GM18526 (cell line): ENCODE measurements around the gene MIOX.
A peak's percentile ranks its signal among the peaks of the same experiment; 100 is the strongest.

Experiments used
- POLR2A ChIP-seq: IDR thresholded peaks from 3 replicates; pipeline ENCODE4 v1.6.1; 2011; ENCODE audit not compliant: insufficient read length; ENCODE audit errors: extremely low read depth

The MIOX gene

DNA sequence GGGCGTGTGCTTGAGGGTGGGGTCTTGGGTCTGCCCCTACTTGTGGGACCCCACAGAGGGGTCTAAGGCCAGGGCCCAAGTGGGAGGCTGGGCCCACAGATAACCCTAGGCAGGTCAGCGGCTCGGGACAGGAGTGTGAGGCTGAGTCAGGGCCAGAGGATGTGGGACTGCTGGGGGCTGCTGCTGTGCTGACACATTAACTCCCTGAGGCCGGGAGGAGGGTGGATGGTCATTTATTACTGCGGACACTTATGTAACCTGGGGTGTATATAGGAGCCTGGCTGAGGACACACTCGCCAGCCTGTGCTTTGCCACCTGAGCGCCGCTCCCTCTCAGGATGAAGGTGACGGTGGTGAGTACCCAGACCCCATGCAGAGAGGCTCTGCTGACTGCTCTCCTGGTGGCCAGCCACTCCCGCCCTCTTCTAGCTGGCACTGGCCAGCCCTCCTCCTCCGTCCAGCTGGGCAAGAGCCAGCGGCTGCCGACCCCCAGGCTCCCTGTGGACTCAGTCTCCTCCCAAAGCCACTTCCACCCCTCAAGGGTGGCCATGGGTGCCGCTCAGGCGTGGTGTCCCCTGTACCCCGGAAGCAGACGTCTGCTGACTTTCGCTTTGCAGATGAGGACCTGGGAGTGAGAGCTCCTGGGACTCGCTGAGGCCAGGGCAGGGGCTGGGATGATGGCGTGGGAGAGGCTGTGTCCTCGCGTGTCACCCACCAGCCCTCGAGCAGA is at the start of gene MIOX:
Gene MIOX (plus strand): TSS at position 299 of the 729 bp plus-strand sequence. CDS start 39 bp downstream, at position 338.
- TF ChIP-seq POLR2A = no peak

DNA sequence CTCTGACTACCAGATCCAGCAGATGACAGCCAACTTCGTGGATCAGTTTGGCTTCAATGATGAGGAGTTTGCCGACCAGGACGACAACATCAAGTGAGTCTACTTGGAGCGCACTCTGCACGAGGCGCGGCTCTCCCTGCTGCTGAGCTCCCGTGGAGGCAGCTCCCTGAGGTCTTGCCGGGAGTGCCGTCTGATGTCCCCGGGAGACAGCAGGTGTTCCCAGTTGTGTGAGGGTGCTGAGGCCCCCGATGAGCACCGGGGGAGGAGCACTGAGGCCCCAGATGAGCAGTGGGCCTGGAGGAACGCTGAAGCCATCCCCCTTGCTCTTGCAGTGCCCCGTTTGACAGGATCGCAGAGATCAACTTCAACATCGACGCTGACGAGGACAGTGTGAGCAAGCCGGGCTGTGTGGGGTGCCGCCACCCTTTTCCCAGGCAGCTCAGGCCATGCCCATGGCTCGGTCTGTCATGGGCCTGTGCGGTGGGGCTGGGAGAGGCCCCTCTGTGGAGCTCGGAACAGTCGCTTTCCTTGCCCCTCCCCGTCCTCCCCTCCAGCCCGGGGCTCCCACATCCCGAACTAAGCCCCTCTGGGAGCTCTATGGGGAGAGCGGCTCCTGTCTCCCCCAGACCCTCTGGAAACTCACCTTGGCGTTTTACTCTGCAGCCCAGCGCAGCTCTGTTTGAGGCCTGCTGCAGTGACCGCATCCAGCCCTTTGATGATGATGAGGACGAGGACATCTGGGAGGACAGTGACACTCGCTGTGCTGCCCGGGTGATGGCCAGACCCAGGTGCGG is 49.0 kb upstream of the MIOX start:
- TF ChIP-seq POLR2A = no peak

DNA sequence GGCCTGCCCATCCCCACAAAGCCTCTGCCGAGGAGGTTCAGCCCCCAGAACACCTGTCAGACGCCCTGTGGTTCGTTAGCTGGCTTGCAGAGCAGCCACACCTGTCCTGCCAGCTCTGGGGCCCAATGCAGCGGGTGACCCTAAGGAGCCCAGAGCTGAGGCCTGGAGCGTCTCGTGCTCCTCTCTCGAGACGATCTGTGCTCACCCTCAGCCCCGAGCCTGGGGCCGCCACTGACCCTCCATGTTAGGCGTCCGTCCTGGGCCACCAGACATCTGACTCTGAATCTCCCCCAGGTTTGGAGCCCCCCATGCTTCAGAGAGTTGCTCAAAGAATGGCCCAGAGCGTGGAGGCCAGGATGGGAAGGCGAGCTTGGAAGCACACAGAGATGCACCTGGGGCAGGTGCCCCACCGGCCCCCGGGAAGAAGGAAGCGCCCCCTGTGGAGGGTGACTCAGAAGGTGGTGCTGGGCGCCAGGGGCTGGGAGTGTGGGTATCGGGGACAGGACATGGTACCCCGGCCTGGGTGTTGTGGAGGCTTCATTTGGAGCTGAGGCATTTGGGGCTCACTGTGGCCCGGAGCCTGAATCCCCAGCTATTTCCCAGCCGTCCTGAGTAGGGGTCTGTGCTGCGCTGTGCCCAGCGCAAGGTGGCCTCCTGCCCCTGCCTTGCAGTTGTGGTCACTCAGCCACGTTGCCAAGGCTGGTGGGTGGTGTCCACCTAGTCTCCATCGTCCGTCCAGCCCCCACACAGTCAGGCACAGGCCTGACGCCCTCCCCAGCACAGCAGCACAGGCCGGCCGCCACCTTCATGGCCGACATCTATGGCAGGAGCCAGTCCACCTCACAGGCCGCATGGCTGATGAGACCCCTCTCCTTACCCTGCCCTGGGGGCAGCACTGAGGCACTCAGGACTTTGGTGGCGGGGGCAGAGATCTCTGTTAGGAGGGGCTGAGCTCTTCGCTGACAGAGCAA is 48.1 kb upstream of the MIOX start:
- TF ChIP-seq POLR2A = no peak

DNA sequence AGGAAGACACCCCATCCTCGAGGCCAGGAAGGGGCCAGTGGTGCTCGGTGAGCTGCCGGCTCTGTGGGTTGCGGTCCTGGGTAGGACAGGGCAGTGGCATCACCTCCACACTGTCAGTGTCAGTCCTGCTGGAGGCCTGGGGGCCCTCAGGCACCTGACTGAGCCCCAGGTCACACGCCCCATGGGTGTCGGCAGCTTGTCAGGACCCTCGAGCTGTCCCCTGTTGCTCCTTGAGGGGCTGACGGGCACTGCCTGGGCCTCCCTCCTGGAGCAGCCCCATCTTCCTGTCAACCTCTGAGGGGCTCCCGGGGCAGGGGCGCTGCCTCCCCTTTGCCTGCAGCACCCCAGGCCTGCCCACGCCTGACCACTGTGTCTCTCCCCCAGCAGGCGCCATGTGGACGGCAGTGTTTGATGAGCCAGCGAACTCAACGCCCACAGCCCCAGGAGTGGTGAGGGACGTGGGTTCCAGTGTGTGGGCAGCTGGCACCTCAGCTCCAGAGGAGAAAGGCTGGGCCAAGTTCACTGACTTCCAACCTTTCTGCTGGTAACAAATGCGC is 47.3 kb upstream of the MIOX start:
- TF ChIP-seq POLR2A = no peak

DNA sequence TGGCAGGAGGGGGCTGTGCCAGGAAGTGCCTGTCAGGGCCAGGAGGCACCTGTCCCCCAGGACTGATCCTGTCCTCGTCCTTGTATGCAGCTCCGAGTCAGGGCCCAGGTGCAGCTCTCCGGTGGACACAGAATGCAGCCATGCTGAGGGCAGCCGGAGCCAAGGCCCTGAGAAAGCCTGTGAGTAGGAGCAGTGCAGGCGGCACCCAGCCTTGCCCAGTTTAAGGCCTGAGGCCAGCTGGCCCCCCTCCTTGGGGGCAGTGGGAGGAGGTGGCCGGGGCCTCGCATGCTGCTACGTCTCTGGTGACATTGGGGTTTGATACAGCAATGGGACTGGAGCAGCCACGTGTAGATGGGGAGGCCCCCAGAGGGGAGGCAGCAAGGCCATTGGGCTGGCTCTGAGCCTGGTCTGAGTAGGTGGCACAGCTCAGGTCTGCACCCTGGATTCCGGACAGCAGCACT is 46.8 kb upstream of the MIOX start:
- no peak for TF ChIP-seq POLR2A

DNA sequence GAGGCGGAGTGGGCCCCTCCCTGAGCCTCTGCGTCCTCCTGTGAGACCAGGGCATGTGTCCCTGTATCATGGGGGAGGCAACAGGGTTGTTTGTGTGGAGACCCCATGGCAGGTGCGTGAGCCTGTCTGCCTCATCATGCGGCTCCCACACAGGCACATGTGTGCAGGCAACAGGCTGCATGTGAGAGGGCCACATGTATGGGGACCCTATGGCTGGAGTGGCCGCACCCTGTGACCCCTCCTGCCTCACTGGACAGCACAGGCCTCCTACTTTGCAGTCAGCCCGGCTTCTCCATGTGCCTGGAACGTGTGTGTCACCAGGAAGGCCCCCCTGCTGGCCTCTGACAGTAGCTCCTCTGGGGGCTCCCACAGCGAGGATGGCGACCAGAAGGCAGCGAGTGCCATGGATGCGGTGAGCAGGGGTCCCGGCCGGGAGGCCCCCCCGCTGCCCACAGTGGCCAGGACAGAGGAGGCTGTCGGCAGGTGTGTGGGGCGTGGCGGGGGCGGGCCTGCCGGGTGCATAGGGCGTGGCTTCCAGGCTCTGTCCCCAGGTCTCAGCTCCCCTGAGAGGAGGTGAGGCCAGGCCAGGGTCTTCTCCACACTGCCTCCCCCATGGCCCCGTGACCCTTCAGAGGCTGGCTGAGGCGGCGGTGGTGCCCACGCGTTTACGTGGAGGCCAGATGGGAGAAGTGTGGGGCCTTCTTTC is 46.0 kb upstream of the MIOX start:
- no peak for TF ChIP-seq POLR2A

DNA sequence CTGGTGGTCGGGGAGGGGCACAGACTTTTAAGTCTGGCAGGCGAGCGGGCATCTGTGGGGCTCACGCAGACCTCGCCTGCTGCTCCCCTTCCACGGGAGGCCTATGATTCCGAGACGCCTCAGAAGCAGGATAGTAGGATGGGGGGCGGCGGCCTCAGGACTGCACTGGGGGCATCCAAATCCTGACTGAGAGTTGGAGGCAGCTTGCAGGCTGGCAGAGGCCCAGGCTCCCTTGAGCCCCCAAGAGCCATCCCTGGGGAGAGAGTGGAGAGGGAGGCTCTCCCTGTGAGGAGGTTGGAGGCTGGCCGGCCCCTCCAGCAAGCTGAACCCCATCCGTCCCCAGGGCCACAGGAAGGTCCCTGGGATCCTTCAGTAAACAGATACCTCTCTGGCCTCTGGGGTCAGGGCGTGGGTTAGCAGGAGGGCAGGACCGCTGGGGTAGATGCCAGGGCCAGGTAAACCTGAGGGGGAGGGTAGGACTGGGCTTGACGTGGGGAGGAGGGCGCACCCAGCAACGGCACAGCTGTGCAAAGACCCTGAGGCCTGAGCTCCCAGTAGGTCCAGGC is 45.1 kb upstream of the MIOX start:
- no peak for TF ChIP-seq POLR2A

DNA sequence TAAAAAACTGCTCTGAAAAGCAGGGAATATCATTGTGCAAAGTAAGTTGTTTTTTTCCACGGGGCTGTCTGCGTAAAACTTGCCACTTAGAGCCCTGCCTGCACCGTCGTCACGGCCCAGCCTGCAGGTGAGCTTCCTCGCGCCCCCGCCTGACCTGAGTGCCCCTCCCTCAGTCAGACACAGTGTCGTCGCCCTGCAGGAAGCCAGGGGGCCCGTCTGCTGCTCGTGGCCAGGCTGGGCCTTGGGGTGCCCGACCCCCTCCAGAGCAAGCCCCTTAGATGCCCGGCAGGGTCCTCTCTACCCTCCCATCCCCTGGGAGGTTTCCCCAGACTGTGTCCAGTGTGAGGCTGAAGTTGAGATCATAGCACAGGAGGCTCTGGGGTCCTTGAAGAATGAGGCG is 43.5 kb upstream of the MIOX start:
- TF ChIP-seq POLR2A = no peak

DNA sequence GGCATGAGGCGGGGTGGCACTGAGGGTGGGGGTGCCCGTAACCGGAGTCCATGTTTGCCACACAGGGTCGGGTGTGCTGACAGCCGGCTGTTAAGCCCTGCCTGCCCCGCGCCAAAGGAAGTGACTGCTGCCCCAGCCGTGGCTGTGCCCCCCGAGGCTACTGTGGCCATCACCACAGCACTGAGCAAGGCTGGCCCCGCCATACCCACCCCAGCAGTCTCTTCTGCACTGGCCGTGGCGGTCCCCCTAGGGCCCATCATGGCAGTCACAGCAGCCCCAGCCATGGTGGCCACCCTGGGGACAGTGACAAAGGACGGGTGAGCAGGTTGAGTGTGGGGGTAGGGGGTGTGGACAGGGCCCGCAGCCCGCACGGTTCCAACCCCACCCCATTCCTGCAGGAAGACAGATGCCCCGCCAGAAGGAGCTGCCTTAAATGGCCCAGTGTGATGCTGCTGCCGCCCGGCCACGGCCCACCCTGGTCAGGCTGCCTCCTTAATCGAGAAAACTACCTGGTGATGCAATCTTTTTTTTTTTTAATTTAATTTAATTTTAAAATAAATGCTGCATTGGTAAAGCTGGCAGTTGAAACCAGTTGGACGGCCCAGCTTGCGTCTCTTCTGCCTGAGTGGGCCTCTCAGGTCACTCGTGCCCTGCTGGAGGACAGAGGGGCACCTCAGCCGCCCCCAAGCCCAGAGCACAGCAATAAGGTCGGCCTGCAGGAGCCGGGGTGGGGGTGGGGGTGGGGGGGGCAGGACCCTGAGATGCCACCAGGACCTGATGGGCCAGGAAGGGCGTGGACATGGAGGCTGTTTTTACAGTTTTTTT is 42.6 kb upstream of the MIOX start:
- TF ChIP-seq POLR2A = peak; percentile 1

DNA sequence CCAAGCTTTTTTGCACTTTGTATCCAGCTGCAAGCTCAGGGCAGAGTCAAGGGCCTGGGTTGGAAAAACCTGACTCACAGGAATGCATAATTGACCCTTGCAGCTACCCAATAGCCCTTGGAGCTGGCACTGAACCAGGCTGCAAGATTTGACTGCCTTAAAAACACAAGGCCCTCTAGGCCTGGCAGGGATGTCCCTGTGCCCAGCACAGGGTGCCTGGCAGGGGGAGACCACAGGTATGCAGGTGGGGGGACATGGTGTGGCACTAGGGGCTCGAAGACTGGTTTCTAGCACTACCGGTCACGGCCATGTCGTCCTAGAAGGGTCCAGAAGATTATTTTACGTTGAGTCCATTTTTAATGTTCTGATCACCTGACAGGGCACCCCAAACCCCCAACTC is 42.0 kb upstream of the MIOX start:
- TF ChIP-seq POLR2A = no peak

DNA sequence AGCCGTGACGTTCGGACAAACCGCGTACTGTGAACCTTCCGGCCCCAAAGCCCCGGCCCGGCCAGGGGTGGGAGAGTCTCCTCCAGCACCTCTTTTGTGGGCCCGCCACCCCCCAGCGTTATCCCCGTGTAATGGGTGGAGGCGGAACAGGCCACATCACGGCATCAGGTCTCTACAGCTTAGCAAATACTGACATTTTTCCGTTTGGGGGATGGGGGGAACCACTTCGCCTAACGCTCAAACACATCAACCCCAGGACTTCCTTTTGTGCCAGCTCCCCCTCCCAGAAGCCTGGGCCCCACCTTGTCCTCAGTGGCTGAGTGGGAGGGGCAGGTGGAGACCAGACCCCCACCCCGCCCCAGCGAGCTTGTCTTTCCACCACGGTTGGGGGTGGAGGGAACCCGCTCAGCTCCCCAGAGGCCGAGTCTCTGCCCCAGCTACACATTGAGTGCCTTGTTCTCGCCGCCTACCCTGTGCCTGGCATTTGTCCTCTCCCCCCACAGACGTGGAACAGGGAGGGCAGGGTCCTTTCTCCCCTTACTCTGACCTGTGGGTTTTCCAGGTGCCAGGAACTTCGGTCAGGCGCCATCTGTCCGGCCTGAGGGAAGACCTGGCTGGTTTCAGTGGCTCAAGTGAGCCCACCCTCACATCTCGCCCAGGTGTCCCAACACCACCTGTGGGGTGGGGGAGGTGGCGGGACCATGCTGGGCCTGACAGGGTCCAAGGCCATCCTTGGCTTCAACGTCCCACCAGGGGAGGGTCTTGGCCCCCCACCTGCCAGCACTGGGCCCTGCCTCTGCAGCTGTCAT is 41.4 kb upstream of the MIOX start:
- TF ChIP-seq POLR2A = no peak
